PC-9 (cell line): ENCODE results near the gene PPP1R37. TPM values are rescaled to one million over a fixed set of nuclear protein-coding genes. Genes with fewer than 3 reads are reported as not detected.
A peak's percentile ranks its signal among the peaks of the same experiment; 100 is the strongest.

Experiments
- BruUV-seq: library from RNA; stranded (reverse); fragments of 400-500 nt; replicated peaks from 2 replicates; lab custom pipeline; 2021; lab: Mats Ljungman, UMichigan
- CTCF ChIA-PET: fragments of 300-600 bp; sonication (Branson Sonifier 250); formaldehyde crosslinking; loops from one replicate; lab custom pipeline; 2022; ENCODE audit warnings: antibody characterized with exemption; lab: Charles Lee
- POLR2A ChIA-PET: fragments of 300-600 bp; sonication (Branson Sonifier 250); formaldehyde crosslinking; loops from one replicate; lab custom pipeline; 2022; ENCODE audit warnings: antibody characterized with exemption; ENCODE audit not compliant: unreplicated experiment; lab: Charles Lee
- DNase-seq, 2 experiments: peaks; one replicate each; pipeline versions ENCODE4 v3.0.0 to v3.0.0-alpha.2; 2015 to 2022; ENCODE audit warnings: mixed read lengths in 1 of 2
- H2AFZ ChIP-seq: fragments of 200-600 bp; sonication (generic); 2 replicates; pipeline ENCODE4 v1.8.1; 2017; ENCODE audit warnings: antibody characterized with exemption
- H3F3A ChIP-seq: fragments of 200-600 bp; sonication (generic); 2 replicates; pipeline ENCODE4 v1.8.1; 2017; ENCODE audit warnings: antibody characterized with exemption, mild to moderate bottlenecking, low read depth; ENCODE audit not compliant: insufficient read depth
- H3K27ac ChIP-seq: fragments of 200-600 bp; sonication (generic); 2 replicates; pipeline ENCODE4 v1.6.1; 2016; ENCODE audit warnings: mixed run types
- H3K27me3 ChIP-seq: fragments of 200-600 bp; sonication (generic); 2 replicates; pipeline ENCODE4 v1.6.1; 2016; ENCODE audit warnings: low read depth, mixed run types; ENCODE audit not compliant: insufficient read depth
- H3K36me3 ChIP-seq: fragments of 200-600 bp; sonication (generic); 2 replicates; pipeline ENCODE4 v1.6.1; 2016; ENCODE audit warnings: low read depth, mixed run types
- H3K4me1 ChIP-seq: fragments of 200-600 bp; sonication (generic); replicated peaks from 2 replicates; pipeline ENCODE4 v1.6.1; 2016; ENCODE audit warnings: mixed run types; ENCODE audit not compliant: insufficient read depth
- H3K4me2 ChIP-seq: fragments of 200-600 bp; sonication (generic); 2 replicates; pipeline ENCODE4 v1.6.1; 2017; ENCODE audit warnings: mixed run types
- H3K4me3 ChIP-seq: fragments of 200-600 bp; sonication (generic); 2 replicates; pipeline ENCODE4 v1.6.1; 2016; ENCODE audit warnings: mixed run types
- H3K79me2 ChIP-seq: fragments of 200-600 bp; sonication (generic); 2 replicates; pipeline ENCODE4 v1.6.1; 2017; ENCODE audit warnings: low read depth, mixed run types
- H3K9me2 ChIP-seq: fragments of 200-600 bp; sonication (generic); 2 replicates; pipeline ENCODE4 v1.8.1; 2017; ENCODE audit warnings: mild to moderate bottlenecking; ENCODE audit not compliant: insufficient read depth
- H3K9me3 ChIP-seq: fragments of 200-600 bp; sonication (generic); 2 replicates; pipeline ENCODE4 v1.8.1; 2016; ENCODE audit warnings: low read depth; ENCODE audit not compliant: insufficient read depth
- H4K20me1 ChIP-seq: fragments of 200-600 bp; sonication (generic); 2 replicates; pipeline ENCODE4 v1.8.1; 2017; ENCODE audit not compliant: insufficient read depth
- CTCF ChIP-seq: fragments of 200-600 bp; sonication (generic); conservative IDR thresholded peaks from 2 replicates; pipeline ENCODE4 v1.6.1; 2017; ENCODE audit warnings: mixed run types, antibody characterized with exemption, mild to moderate bottlenecking, moderate library complexity
- EZH2 ChIP-seq: fragments of 200-600 bp; sonication (generic); IDR thresholded peaks from 2 replicates; pipeline ENCODE4 v1.8.0; 2017; ENCODE audit warnings: antibody characterized with exemption, low read depth
- intact Hi-C: fragments of 100-400 bp; cut with micrococcal nuclease; formaldehyde crosslinking; loops from one replicate; pipeline ENCODE4 v1.10.0; 2022; ENCODE audit not compliant: unreplicated experiment
- total RNA-seq: library from RNA; stranded (reverse); gene quantifications from 2 replicates; pipeline ENCODE4 v1.2.3, GENCODE V29; 2021

PPP1R37 gene
- total RNA-seq, 1 experiment from 2014 or later = 41.1 TPM

GRCh38 chr19:45107621-45108150, 14.7 kb downstream of the PPP1R37 start:
- Histone ChIP-seq H3K4me1 (peaks cover 8% of the 10 kb centered on the region), H3K4me2 (no peak overlapping the region), H3K27ac (no peak overlapping the region), H3K79me2 (peaks cover 82% of the 10 kb centered on the region), H3K4me3 (no peak overlapping the region), H4K20me1 (peaks cover 78% of the 10 kb centered on the region), H3F3A (no peaks in the 10 kb centered on the region), H3K9me3 (no peaks in the 10 kb centered on the region), H2AFZ (no peak overlapping the region), H3K9me2 (no peaks in the 10 kb centered on the region), H3K27me3 (no peaks in the 10 kb centered on the region), H3K36me3 (no peaks in the 10 kb centered on the region)
- BruUV-seq = no TSS peak
- POLR2A ChIA-PET = interaction anchor here (0.7 kb wide), 1 partner anchor 16 kb away, joined by 3 read pairs; no protein-coding TSS in a partner anchor
- TF ChIP-seq EZH2 (no peak), CTCF (no peak)
- CTCF ChIA-PET = no interaction called here
- no peak for DNase-seq
- intact Hi-C loops = no loop called here

DNA sequence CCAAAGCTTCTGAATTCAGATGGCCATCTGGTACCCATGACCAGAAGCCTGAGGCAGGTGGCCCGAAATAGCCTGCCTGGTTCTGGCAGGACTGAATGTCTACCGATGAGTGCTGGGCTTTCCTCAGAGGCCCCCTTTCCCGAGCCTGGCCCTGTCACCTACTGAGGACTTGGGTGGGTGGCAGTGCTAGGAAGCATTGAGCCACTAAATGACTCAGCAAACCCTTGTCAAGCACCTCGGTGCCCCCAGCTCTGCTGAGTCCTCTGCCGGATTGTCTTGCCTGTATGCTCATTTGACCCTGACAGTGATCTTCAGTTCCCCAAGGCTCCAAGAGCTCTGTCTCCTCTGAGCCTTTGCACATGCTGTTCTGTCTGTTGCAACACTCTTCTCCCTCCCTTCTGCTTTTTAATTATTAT, 17.9 kb downstream of the PPP1R37 start:
- intact Hi-C loops = no loop called here
- H3F3A ChIP-seq = no peaks in the 10 kb centered on the region; the same call in 1 of the 2 replicates
- no peak for TF ChIP-seq CTCF
- no peak for TF ChIP-seq EZH2
- H3K79me2 ChIP-seq = peaks cover 86% of the 10 kb centered on the region
- no peak overlapping the region for H2AFZ ChIP-seq
- H3K27ac ChIP-seq = no peak overlapping the region
- no peak overlapping the region for H3K4me3 ChIP-seq
- DNase-seq = no peak
- H3K9me3 ChIP-seq = no peaks in the 10 kb centered on the region
- POLR2A ChIA-PET = no interaction called here
- CTCF ChIA-PET = no interaction called here
- peaks cover 80% of the 10 kb centered on the region for H4K20me1 ChIP-seq
- H3K4me1 ChIP-seq = peaks cover 26% of the 10 kb centered on the region
- BruUV-seq = no TSS peak
- no peaks in the 10 kb centered on the region for H3K27me3 ChIP-seq
- no peaks in the 10 kb centered on the region for H3K36me3 ChIP-seq
- no peak overlapping the region for H3K4me2 ChIP-seq
- H3K9me2 ChIP-seq = no peaks in the 10 kb centered on the region

DNA sequence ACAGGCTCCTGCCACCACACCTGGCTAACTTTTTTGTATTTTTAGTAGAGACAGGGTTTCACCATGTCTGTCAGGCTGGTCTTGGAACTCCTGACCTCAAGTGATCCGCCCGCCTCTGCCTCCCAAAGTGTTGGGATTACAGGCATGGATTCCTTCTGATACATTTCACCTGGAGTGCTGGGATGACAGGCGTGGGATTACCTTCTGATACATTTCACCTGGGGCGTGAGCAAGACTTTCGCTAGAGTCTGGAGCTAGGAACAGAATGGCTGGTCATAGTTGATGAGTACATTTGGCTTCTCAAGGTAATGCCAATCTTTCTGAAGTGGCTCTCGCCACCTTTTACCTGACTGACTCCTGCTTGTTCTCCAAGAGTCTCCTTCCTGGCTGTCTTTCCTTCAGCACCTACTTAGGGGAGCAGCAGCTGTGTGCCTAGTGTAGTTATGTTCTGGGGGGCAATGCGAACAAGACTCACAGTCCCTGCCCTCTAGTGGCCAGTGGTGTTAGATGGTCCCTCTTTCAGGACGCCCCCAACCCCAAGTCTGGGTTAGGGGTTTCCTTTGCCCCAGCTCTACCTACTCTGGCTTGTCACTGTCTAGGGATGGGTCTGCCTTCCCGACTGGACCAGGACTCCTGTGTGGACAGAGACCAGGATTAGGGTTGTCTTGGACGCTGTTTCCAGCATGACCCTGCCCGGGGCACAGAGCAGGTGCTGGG, 19.3 kb downstream of the PPP1R37 start:
- Histone ChIP-seq H3K9me2 (no peaks in the 10 kb centered on the region), H3K4me2 (peak overlapping the region; percentile 52; the same call in 1 of the 2 replicates), H3F3A (no peaks in the 10 kb centered on the region; the same call in 1 of the 2 replicates), H3K4me3 (no peak overlapping the region), H3K27me3 (no peaks in the 10 kb centered on the region), H3K4me1 (peaks cover 26% of the 10 kb centered on the region), H3K79me2 (peaks cover 89% of the 10 kb centered on the region), H3K9me3 (no peaks in the 10 kb centered on the region), H4K20me1 (peaks cover 67% of the 10 kb centered on the region), H2AFZ (no peak overlapping the region), H3K36me3 (no peaks in the 10 kb centered on the region), H3K27ac (no peak overlapping the region)
- no peak for DNase-seq
- ChIA-PET CTCF (interaction anchor here (0.9 kb wide), 1 partner anchor 9 kb away, joined by 5 read pairs; no protein-coding TSS in a partner anchor), POLR2A (no interaction called here)
- no TSS peak for BruUV-seq
- TF ChIP-seq CTCF (no peak), EZH2 (no peak)
- intact Hi-C loops = no loop called here
